Activated T-helper 1 cell treated with anti-CD3 and anti-CD28 coated beads, Interleukin-12 subunit alpha, Interleukin-12 subunit beta, Interleukin-2, Interleukin-4 antibody, amounts not matched to agents 30 ng/mL and 10 ng/mL and 1 ng/mL, durations not matched to agents 14 hours and 24 hours and 36 hours (primary cell): Measurements from ENCODE around the gene PIK3R2. TPM values are rescaled to one million over a fixed set of nuclear protein-coding genes. Genes with fewer than 3 reads are reported as not detected.

ENCODE experiments used
- DNase-seq: peaks from one replicate; pipeline ENCODE4 v3.0.0; 2021; ENCODE audit warnings: low spot score
- H3K27ac Mint-ChIP-seq: one replicate; pipeline ENCODE4 v1.8.0; 2021; ENCODE audit warnings: mild to moderate bottlenecking, mixed read lengths
- H3K27me3 Mint-ChIP-seq: one replicate; pipeline ENCODE4 v1.8.0; 2022; ENCODE audit warnings: mild to moderate bottlenecking, moderate library complexity, mixed read lengths; ENCODE audit not compliant: insufficient read depth
- H3K36me3 Mint-ChIP-seq: one replicate; pipeline ENCODE4 v1.8.0; 2021; ENCODE audit warnings: low read depth, mixed read lengths
- H3K4me1 Mint-ChIP-seq: one replicate; pipeline ENCODE4 v1.8.0; 2021; ENCODE audit warnings: low read depth, mixed read lengths
- H3K4me3 Mint-ChIP-seq: one replicate; pipeline ENCODE4 v1.8.0; 2021; ENCODE audit warnings: mild to moderate bottlenecking, moderate library complexity, mixed read lengths
- H3K9me3 Mint-ChIP-seq: one replicate; pipeline ENCODE4 v1.8.0; 2021; ENCODE audit warnings: mixed read lengths
- intact Hi-C: fragments of 100-400 bp; cut with micrococcal nuclease; formaldehyde crosslinking; loops from one replicate; pipeline ENCODE4 v1.15.1; 2024
- total RNA-seq: library from RNA; stranded (reverse); gene quantifications from 2 replicates; pipeline ENCODE4 v1.2.3, GENCODE V29; 2022

The PIK3R2 gene
- total RNA-seq, 1 donor from 2014 or later = 15.6 TPM

- no peaks in the 10 kb centered on the region for H3K27me3 Mint-ChIP-seq
- intact Hi-C loops = no loop called here
- DNase-seq = no peak
- H3K9me3 Mint-ChIP-seq = no peaks in the 10 kb centered on the region
- peaks cover 12% of the 10 kb centered on the region for H3K4me1 Mint-ChIP-seq
- no peak overlapping the region for H3K27ac Mint-ChIP-seq
- no peak overlapping the region for H3K4me3 Mint-ChIP-seq
- H3K36me3 Mint-ChIP-seq = peaks cover 35% of the 10 kb centered on the region
Measured at GRCh38 chr19:18130523-18131242, 22.3 kb upstream of the PIK3R2 start.

- no peak for DNase-seq
- no peak overlapping the region for H3K27ac Mint-ChIP-seq
- no peaks in the 10 kb centered on the region for H3K9me3 Mint-ChIP-seq
- peaks cover 7% of the 10 kb centered on the region for H3K4me1 Mint-ChIP-seq
- no peaks in the 10 kb centered on the region for H3K27me3 Mint-ChIP-seq
- no peak overlapping the region for H3K4me3 Mint-ChIP-seq
- H3K36me3 Mint-ChIP-seq = peaks cover 35% of the 10 kb centered on the region
- intact Hi-C loops = no loop called here
Measured at GRCh38 chr19:18131841-18132596, 20.9 kb upstream of the PIK3R2 start.

GRCh38 chr19:18135712-18136584, 17.0 kb upstream of the PIK3R2 start:
- Mint-ChIP-seq H3K4me1 (no peaks in the 10 kb centered on the region), H3K4me3 (no peak overlapping the region), H3K27me3 (no peaks in the 10 kb centered on the region), H3K27ac (no peak overlapping the region), H3K9me3 (no peaks in the 10 kb centered on the region), H3K36me3 (peaks cover 24% of the 10 kb centered on the region)
- intact Hi-C loops = no loop called here
- DNase-seq = no peak

- intact Hi-C loops = no loop called here
- Mint-ChIP-seq H3K27me3 (no peaks in the 10 kb centered on the region), H3K36me3 (peaks cover 22% of the 10 kb centered on the region), H3K4me1 (no peaks in the 10 kb centered on the region), H3K9me3 (no peaks in the 10 kb centered on the region), H3K4me3 (no peak overlapping the region), H3K27ac (no peak overlapping the region)
- no peak for DNase-seq
Measured at GRCh38 chr19:18137242-18137641, 15.7 kb upstream of the PIK3R2 start.

GRCh38 chr19:18137657-18138339, 15.2 kb upstream of the PIK3R2 start:
- Mint-ChIP-seq H3K4me3 (no peak overlapping the region), H3K36me3 (peaks cover 18% of the 10 kb centered on the region), H3K4me1 (no peaks in the 10 kb centered on the region), H3K9me3 (no peaks in the 10 kb centered on the region), H3K27me3 (no peaks in the 10 kb centered on the region), H3K27ac (no peak overlapping the region)
- intact Hi-C loops = no loop called here
- DNase-seq = no peak

GRCh38 chr19:18140473-18140872, 12.5 kb upstream of the PIK3R2 start:
- H3K9me3 Mint-ChIP-seq = no peaks in the 10 kb centered on the region
- no peaks in the 10 kb centered on the region for H3K4me1 Mint-ChIP-seq
- intact Hi-C loops = no loop called here
- DNase-seq = no peak
- H3K27me3 Mint-ChIP-seq = no peaks in the 10 kb centered on the region
- peaks cover 28% of the 10 kb centered on the region for H3K36me3 Mint-ChIP-seq
- no peak overlapping the region for H3K4me3 Mint-ChIP-seq
- no peak overlapping the region for H3K27ac Mint-ChIP-seq

- Mint-ChIP-seq H3K4me1 (no peaks in the 10 kb centered on the region), H3K9me3 (no peaks in the 10 kb centered on the region), H3K4me3 (no peak overlapping the region), H3K36me3 (peaks cover 27% of the 10 kb centered on the region), H3K27me3 (no peaks in the 10 kb centered on the region), H3K27ac (no peak overlapping the region)
- DNase-seq = no peak
- intact Hi-C loops = no loop called here
Measured at GRCh38 chr19:18141031-18141430, 11.9 kb upstream of the PIK3R2 start.

GRCh38 chr19:18143902-18144301, 9.1 kb upstream of the PIK3R2 start:
- Mint-ChIP-seq H3K27ac (no peak overlapping the region), H3K36me3 (peaks cover 37% of the 10 kb centered on the region), H3K4me3 (no peak overlapping the region), H3K9me3 (no peaks in the 10 kb centered on the region), H3K4me1 (no peaks in the 10 kb centered on the region), H3K27me3 (no peaks in the 10 kb centered on the region)
- intact Hi-C loops = no loop called here
- DNase-seq = no peak

- no peak for DNase-seq
- Mint-ChIP-seq H3K36me3 (peaks cover 37% of the 10 kb centered on the region), H3K27me3 (no peaks in the 10 kb centered on the region), H3K9me3 (no peaks in the 10 kb centered on the region), H3K27ac (no peak overlapping the region), H3K4me1 (no peaks in the 10 kb centered on the region), H3K4me3 (no peak overlapping the region)
- intact Hi-C loops = no loop called here
Measured at GRCh38 chr19:18144361-18144760, 8.6 kb upstream of the PIK3R2 start.

- intact Hi-C loops = no loop called here
- DNase-seq = no peak
- Mint-ChIP-seq H3K27ac (peak overlapping the region; percentile 12), H3K4me1 (no peaks in the 10 kb centered on the region), H3K4me3 (no peak overlapping the region), H3K9me3 (no peaks in the 10 kb centered on the region), H3K27me3 (no peaks in the 10 kb centered on the region), H3K36me3 (peaks cover 39% of the 10 kb centered on the region)
Measured at GRCh38 chr19:18144906-18145305, 8.1 kb upstream of the PIK3R2 start.

GRCh38 chr19:18145391-18145999, 7.5 kb upstream of the PIK3R2 start:
- Mint-ChIP-seq H3K36me3 (peaks cover 37% of the 10 kb centered on the region), H3K27ac (peak overlapping the region; percentile 12), H3K4me1 (no peaks in the 10 kb centered on the region), H3K4me3 (no peak overlapping the region), H3K27me3 (no peaks in the 10 kb centered on the region), H3K9me3 (no peaks in the 10 kb centered on the region)
- no peak for DNase-seq
- intact Hi-C loops = no loop called here

GRCh38 chr19:18147396-18147795, 5.6 kb upstream of the PIK3R2 start:
- Mint-ChIP-seq H3K4me1 (peaks cover 11% of the 10 kb centered on the region), H3K27ac (no peak overlapping the region), H3K9me3 (no peaks in the 10 kb centered on the region), H3K4me3 (no peak overlapping the region), H3K36me3 (peaks cover 33% of the 10 kb centered on the region), H3K27me3 (no peaks in the 10 kb centered on the region)
- DNase-seq = no peak
- intact Hi-C loops = no loop called here
